ENCODE data around the gene FLNB. TPM values are rescaled to one million over a fixed set of nuclear protein-coding genes. Genes with fewer than 3 reads are reported as not detected.
A peak's percentile ranks its signal among the peaks of the same experiment; 100 is the strongest.

The FLNB gene
- total and polyA plus RNA-seq, 2 of the 13 experiments (the other 11 are each of a cell fraction or from before 2014, with no cell fraction given), result 106 to 130 TPM

DNA sequence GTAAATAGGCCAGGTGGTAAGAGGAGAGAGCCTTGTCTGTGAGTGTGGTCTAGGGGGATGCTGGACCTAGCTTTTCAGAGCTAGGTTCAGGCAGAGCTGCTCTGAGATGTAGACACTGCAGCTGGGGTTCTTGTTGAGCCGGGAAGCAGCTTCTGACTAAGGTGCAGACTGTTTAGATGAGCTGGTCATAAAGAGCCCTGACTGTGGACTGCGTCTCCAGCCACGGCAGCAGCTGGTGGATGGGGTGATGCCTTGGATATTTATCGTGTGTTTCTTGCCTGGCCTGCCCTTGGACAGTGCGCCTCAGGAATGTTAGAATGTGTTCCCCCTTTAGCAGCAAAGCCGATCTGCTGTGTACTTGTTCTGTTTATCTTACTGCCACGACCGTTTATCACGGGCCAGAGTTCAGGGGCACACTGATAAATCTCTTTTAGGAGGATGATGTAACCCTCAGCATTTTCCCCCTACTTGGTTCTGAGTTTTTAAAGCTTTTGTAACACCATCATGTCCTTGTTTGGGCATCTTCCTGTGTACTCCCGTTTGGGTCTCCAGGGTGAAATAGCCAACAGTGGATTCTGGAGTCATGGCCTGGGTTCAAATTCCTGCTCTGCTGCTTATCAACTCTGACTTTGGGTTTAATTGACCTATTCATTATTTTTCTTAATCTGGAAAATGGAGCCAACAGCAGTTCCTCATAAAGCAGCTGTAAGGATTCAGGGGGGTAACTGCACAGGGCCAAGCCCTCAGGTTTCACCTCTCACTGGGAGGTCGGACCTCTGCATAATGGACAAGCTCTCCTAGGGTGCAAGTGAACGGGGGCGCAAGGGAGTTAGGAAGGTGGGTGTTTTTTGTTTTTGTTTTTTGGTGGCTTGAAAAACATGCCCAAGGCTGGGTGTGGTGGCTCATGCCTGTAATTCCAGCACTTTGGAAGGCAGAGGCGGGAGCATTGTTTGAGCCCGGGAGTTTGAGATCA lies 51.4 kb downstream of the FLNB start (continued):
- TF ChIP-seq, protein P1, sequence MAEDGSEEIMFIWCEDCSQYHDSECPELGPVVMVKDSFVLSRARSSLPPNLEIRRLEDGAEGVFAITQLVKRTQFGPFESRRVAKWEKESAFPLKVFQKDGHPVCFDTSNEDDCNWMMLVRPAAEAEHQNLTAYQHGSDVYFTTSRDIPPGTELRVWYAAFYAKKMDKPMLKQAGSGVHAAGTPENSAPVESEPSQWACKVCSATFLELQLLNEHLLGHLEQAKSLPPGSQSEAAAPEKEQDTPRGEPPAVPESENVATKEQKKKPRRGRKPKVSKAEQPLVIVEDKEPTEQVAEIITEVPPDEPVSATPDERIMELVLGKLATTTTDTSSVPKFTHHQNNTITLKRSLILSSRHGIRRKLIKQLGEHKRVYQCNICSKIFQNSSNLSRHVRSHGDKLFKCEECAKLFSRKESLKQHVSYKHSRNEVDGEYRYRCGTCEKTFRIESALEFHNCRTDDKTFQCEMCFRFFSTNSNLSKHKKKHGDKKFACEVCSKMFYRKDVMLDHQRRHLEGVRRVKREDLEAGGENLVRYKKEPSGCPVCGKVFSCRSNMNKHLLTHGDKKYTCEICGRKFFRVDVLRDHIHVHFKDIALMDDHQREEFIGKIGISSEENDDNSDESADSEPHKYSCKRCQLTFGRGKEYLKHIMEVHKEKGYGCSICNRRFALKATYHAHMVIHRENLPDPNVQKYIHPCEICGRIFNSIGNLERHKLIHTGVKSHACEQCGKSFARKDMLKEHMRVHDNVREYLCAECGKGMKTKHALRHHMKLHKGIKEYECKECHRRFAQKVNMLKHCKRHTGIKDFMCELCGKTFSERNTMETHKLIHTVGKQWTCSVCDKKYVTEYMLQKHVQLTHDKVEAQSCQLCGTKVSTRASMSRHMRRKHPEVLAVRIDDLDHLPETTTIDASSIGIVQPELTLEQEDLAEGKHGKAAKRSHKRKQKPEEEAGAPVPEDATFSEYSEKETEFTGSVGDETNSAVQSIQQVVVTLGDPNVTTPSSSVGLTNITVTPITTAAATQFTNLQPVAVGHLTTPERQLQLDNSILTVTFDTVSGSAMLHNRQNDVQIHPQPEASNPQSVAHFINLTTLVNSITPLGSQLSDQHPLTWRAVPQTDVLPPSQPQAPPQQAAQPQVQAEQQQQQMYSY (CRISPR knock-in tag; IDR thresholded peaks at IDR 0.05), result peak; percentile 91
- TF ChIP-seq TAF1 (CRISPR knock-in tag; IDR thresholded peaks at IDR 0.05) (no peak), ZBTB38 (CRISPR knock-in tag; IDR thresholded peaks at IDR 0.05) (peak; percentile 90), ZNF430 (CRISPR knock-in tag; IDR thresholded peaks at IDR 0.05) (peak; percentile 80)
- TF ChIP-seq, protein P2, sequence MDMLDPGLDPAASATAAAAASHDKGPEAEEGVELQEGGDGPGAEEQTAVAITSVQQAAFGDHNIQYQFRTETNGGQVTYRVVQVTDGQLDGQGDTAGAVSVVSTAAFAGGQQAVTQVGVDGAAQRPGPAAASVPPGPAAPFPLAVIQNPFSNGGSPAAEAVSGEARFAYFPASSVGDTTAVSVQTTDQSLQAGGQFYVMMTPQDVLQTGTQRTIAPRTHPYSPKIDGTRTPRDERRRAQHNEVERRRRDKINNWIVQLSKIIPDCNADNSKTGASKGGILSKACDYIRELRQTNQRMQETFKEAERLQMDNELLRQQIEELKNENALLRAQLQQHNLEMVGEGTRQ (IDR thresholded peaks at IDR 0.05; ENCODE audit: low read depth, low read length), result no peak
- TF ChIP-seq, protein P2 (CRISPR knock-in tag; IDR thresholded peaks at IDR 0.05; ENCODE audit: borderline replicate concordance), result peak; percentile 98; the same call in 1 of the 2 replicates
- TF ChIP-seq, protein P3, sequence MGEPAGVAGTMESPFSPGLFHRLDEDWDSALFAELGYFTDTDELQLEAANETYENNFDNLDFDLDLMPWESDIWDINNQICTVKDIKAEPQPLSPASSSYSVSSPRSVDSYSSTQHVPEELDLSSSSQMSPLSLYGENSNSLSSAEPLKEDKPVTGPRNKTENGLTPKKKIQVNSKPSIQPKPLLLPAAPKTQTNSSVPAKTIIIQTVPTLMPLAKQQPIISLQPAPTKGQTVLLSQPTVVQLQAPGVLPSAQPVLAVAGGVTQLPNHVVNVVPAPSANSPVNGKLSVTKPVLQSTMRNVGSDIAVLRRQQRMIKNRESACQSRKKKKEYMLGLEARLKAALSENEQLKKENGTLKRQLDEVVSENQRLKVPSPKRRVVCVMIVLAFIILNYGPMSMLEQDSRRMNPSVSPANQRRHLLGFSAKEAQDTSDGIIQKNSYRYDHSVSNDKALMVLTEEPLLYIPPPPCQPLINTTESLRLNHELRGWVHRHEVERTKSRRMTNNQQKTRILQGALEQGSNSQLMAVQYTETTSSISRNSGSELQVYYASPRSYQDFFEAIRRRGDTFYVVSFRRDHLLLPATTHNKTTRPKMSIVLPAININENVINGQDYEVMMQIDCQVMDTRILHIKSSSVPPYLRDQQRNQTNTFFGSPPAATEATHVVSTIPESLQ (CRISPR knock-in tag; conservative IDR thresholded peaks at IDR 0.05), result no peak; the same call in 1 of the 2 replicates
- TF ChIP-seq, protein P4, sequence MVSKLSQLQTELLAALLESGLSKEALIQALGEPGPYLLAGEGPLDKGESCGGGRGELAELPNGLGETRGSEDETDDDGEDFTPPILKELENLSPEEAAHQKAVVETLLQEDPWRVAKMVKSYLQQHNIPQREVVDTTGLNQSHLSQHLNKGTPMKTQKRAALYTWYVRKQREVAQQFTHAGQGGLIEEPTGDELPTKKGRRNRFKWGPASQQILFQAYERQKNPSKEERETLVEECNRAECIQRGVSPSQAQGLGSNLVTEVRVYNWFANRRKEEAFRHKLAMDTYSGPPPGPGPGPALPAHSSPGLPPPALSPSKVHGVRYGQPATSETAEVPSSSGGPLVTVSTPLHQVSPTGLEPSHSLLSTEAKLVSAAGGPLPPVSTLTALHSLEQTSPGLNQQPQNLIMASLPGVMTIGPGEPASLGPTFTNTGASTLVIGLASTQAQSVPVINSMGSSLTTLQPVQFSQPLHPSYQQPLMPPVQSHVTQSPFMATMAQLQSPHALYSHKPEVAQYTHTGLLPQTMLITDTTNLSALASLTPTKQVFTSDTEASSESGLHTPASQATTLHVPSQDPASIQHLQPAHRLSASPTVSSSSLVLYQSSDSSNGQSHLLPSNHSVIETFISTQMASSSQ (IDR thresholded peaks at IDR 0.05; ENCODE audit: low read depth), result peak; percentile 86
- TF ChIP-seq, protein P4 (CRISPR knock-in tag; IDR thresholded peaks at IDR 0.05; ENCODE audit: borderline replicate concordance), result peak; percentile 94; the same call in 1 of the 2 replicates
- TF ChIP-seq, protein P5, sequence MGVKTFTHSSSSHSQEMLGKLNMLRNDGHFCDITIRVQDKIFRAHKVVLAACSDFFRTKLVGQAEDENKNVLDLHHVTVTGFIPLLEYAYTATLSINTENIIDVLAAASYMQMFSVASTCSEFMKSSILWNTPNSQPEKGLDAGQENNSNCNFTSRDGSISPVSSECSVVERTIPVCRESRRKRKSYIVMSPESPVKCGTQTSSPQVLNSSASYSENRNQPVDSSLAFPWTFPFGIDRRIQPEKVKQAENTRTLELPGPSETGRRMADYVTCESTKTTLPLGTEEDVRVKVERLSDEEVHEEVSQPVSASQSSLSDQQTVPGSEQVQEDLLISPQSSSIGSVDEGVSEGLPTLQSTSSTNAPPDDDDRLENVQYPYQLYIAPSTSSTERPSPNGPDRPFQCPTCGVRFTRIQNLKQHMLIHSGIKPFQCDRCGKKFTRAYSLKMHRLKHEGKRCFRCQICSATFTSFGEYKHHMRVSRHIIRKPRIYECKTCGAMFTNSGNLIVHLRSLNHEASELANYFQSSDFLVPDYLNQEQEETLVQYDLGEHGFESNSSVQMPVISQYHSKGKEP (CRISPR knock-in tag; IDR thresholded peaks at IDR 0.05), result no peak
